ENCODE data around the gene GRID2. TPM values are rescaled to one million over a fixed set of nuclear protein-coding genes. Genes with fewer than 3 reads are reported as not detected.

Gene GRID2
- total RNA-seq, 1 experiment from 2014 or later, result not detected

GRCh38 chr4:93302310-93302709, 998.5 kb downstream of the GRID2 start:
- H3K4me3 Mint-ChIP-seq (ENCODE audit: unreplicated experiment), result no peak overlapping the region
- peaks cover 3% of the 10 kb centered on the region for H3K27me3 Mint-ChIP-seq (ENCODE audit: insufficient read depth, unreplicated experiment)
- H3K9me3 ChIP-seq, result no peaks in the 10 kb centered on the region
- no peaks in the 10 kb centered on the region for H3K4me1 ChIP-seq
- TF ChIP-seq, protein P1, sequence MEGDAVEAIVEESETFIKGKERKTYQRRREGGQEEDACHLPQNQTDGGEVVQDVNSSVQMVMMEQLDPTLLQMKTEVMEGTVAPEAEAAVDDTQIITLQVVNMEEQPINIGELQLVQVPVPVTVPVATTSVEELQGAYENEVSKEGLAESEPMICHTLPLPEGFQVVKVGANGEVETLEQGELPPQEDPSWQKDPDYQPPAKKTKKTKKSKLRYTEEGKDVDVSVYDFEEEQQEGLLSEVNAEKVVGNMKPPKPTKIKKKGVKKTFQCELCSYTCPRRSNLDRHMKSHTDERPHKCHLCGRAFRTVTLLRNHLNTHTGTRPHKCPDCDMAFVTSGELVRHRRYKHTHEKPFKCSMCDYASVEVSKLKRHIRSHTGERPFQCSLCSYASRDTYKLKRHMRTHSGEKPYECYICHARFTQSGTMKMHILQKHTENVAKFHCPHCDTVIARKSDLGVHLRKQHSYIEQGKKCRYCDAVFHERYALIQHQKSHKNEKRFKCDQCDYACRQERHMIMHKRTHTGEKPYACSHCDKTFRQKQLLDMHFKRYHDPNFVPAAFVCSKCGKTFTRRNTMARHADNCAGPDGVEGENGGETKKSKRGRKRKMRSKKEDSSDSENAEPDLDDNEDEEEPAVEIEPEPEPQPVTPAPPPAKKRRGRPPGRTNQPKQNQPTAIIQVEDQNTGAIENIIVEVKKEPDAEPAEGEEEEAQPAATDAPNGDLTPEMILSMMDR (IDR thresholded peaks at IDR 0.05; ENCODE audit: insufficient read depth in 1 of 2, low read depth in 1 of 2, low read length in 1 of 2, severe bottlenecking in 1 of 2, unreplicated experiment in 1 of 2), result no peak
- no peaks in the 10 kb centered on the region for H3K36me3 Mint-ChIP-seq (ENCODE audit: insufficient read depth, unreplicated experiment)
- no peak overlapping the region for H3K4me3 ChIP-seq (ENCODE audit: low read depth, low read length)
- intact Hi-C loops (cut with micrococcal nuclease; ENCODE audit: unreplicated experiment), result no loop called here
- H3K4me1 Mint-ChIP-seq (ENCODE audit: low read depth, unreplicated experiment), result no peaks in the 10 kb centered on the region
- ChIA-PET CTCF (no interaction called here), POLR2A (no interaction called here)
- no peaks in the 10 kb centered on the region for H3K36me3 ChIP-seq (ENCODE audit: control insufficient read depth, insufficient read depth, low read length)
- H3K27ac Mint-ChIP-seq (ENCODE audit: unreplicated experiment), result no peak overlapping the region
- H3K9me3 Mint-ChIP-seq (ENCODE audit: unreplicated experiment), result no peaks in the 10 kb centered on the region
- no TSS peak for BruUV-seq (replicated peaks)
- DNase-seq, result no peak
- H3K27me3 ChIP-seq (replicated peaks; ENCODE audit: control insufficient read depth, insufficient read depth, low read length), result no peaks in the 10 kb centered on the region

DNA sequence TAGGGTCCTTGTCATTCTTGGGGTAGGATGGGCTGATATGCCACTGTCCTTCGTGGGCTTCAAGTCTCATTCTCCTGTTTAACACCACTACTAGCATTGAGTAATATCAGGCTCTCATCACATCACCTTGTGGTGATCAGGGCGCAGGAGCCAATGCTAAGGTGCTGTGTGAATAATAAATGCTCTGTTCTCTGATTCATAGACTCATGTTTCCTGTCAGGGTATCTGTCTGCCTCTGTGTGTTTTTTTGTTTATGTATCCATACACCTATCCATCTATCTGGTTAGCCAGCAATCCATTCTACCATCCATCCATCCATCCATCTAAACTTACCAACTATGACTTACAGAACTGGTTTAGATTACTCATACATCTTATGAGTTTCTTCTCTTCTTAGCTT, 999.7 kb downstream of the GRID2 start:
- H3K4me1 Mint-ChIP-seq (ENCODE audit: low read depth, unreplicated experiment), result no peaks in the 10 kb centered on the region
- Histone ChIP-seq H3K36me3 (ENCODE audit: control insufficient read depth, insufficient read depth, low read length) (no peaks in the 10 kb centered on the region), H3K4me3 (ENCODE audit: low read depth, low read length) (no peak overlapping the region), H3K4me1 (no peaks in the 10 kb centered on the region), H3K27me3 (replicated peaks; ENCODE audit: control insufficient read depth, insufficient read depth, low read length) (no peaks in the 10 kb centered on the region), H3K9me3 (no peaks in the 10 kb centered on the region)
- POLR2A ChIA-PET, result no interaction called here
- H3K27me3 Mint-ChIP-seq (ENCODE audit: insufficient read depth, unreplicated experiment), result peaks cover 2% of the 10 kb centered on the region
- no peaks in the 10 kb centered on the region for H3K9me3 Mint-ChIP-seq (ENCODE audit: unreplicated experiment)
- intact Hi-C loops (cut with micrococcal nuclease; ENCODE audit: unreplicated experiment), result no loop called here
- no peak overlapping the region for H3K27ac Mint-ChIP-seq (ENCODE audit: unreplicated experiment)
- no peak for DNase-seq
- no peaks in the 10 kb centered on the region for H3K36me3 Mint-ChIP-seq (ENCODE audit: insufficient read depth, unreplicated experiment)
- CTCF ChIA-PET, result no interaction called here
- TF ChIP-seq, protein P1 (IDR thresholded peaks at IDR 0.05; ENCODE audit: insufficient read depth in 1 of 2, low read depth in 1 of 2, low read length in 1 of 2, severe bottlenecking in 1 of 2, unreplicated experiment in 1 of 2), result no peak
- BruUV-seq (replicated peaks), result no TSS peak
- no peak overlapping the region for H3K4me3 Mint-ChIP-seq (ENCODE audit: unreplicated experiment)

DNA sequence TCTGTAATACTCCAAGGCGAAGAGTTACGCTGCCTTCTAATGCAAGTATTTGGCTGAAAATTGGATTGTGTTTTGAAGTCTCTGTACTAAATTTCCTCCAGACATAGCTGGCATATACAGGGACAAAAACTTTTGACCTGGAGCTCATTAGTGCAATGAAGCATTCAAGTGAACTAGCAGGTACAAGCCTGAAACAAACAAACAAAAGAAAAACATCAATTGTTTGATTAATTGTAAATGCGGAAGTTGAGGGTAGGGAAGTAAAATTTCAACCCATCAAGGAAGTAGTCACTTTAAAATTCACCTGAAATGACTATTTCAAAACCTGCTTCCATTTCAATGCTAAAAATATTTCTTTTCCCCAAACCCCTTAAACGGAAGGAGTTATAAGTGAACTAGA, 1008.5 kb downstream of the GRID2 start:
- CTCF ChIA-PET, result no interaction called here
- no peaks in the 10 kb centered on the region for H3K4me1 Mint-ChIP-seq (ENCODE audit: low read depth, unreplicated experiment)
- H3K27me3 ChIP-seq (replicated peaks; ENCODE audit: control insufficient read depth, insufficient read depth, low read length), result no peaks in the 10 kb centered on the region
- H3K36me3 ChIP-seq (ENCODE audit: control insufficient read depth, insufficient read depth, low read length), result no peaks in the 10 kb centered on the region
- POLR2A ChIA-PET, result no interaction called here
- no peaks in the 10 kb centered on the region for H3K4me1 ChIP-seq
- H3K4me3 ChIP-seq (ENCODE audit: low read depth, low read length), result no peak overlapping the region
- no peak overlapping the region for H3K4me3 Mint-ChIP-seq (ENCODE audit: unreplicated experiment)
- no TSS peak for BruUV-seq (replicated peaks)
- intact Hi-C loops (cut with micrococcal nuclease; ENCODE audit: unreplicated experiment), result no loop called here
- H3K27me3 Mint-ChIP-seq (ENCODE audit: insufficient read depth, unreplicated experiment), result peaks cover 6% of the 10 kb centered on the region
- no peaks in the 10 kb centered on the region for H3K9me3 Mint-ChIP-seq (ENCODE audit: unreplicated experiment)
- H3K27ac Mint-ChIP-seq (ENCODE audit: unreplicated experiment), result no peak overlapping the region
- no peaks in the 10 kb centered on the region for H3K36me3 Mint-ChIP-seq (ENCODE audit: insufficient read depth, unreplicated experiment)
- TF ChIP-seq, protein P1 (IDR thresholded peaks at IDR 0.05; ENCODE audit: insufficient read depth in 1 of 2, low read depth in 1 of 2, low read length in 1 of 2, severe bottlenecking in 1 of 2, unreplicated experiment in 1 of 2), result no peak
- no peak for DNase-seq
- H3K9me3 ChIP-seq, result no peaks in the 10 kb centered on the region
